Prostate gland (tissue), 2 donors: Measurements from ENCODE around the gene KYAT1. TPM values are rescaled to one million over a fixed set of nuclear protein-coding genes. Genes with fewer than 3 reads are reported as not detected.
A peak's percentile ranks its signal among the peaks of the same experiment; 100 is the strongest.

Source experiments
- DNase-seq: peaks from one replicate; pipeline ENCODE4 v3.0.0-alpha.2; 2019; ENCODE audit warnings: low spot score
- H3K27ac ChIP-seq, 2 donors: fragments of 200-600 bp; sonication (generic); 2 replicates each; pipeline ENCODE4 v1.5.1; 2017 to 2019
- H3K27me3 ChIP-seq: fragments of 200-600 bp; sonication (generic); replicated peaks from 2 replicates; pipeline ENCODE4 v1.5.1; 2019; ENCODE audit not compliant: insufficient read depth
- H3K36me3 ChIP-seq, 2 donors: fragments of 200-600 bp; sonication (generic); 1 replicate in 1 of 2; 2 replicates in 1 of 2; pipeline versions ENCODE4 v1.5.1 to v1.8.1; 2017 to 2019
- H3K4me1 ChIP-seq: fragments of 200-600 bp; sonication (generic); replicated peaks from 2 replicates; pipeline ENCODE4 v1.5.1; 2019
- H3K4me3 ChIP-seq, 2 donors: fragments of 200-600 bp; sonication (generic); 2 replicates each; pipeline ENCODE4 v1.5.1; 2017 to 2019
- H3K9me3 ChIP-seq: fragments of 200-600 bp; sonication (generic); 2 replicates; pipeline ENCODE4 v1.5.1; 2017
- POLR2A ChIP-seq: fragments of 450-650 bp; IDR thresholded peaks from one replicate; pipeline ENCODE4 v1.6.1; 2016; ENCODE audit warnings: antibody characterized with exemption, mild to moderate bottlenecking
- POLR2AphosphoS5 ChIP-seq: sonication (generic); formaldehyde crosslinking; IDR thresholded peaks from one replicate; pipeline ENCODE4 v1.6.1; 2017; ENCODE audit warnings: antibody characterized with exemption
- WGBS: methylation state at CpG from one replicate; pipeline ENCODE4 v1.1.5; 2018; 5-methylcytosine and 5-hydroxymethylcytosine counted together
- intact Hi-C: fragments of 100-400 bp; cut with DNase I; formaldehyde crosslinking; loops from one replicate; pipeline ENCODE4 v1.14.2; 2022
- total RNA-seq, 2 donors: library from RNA; depleted of rRNA; stranded (reverse); fragments of >200 nt; gene quantifications; one replicate each; pipeline ENCODE4 v1.1.0, GENCODE V29; 2016
- TF ChIP-seq, protein P1 (sequence below), 4 experiments: fragments of 200-600 bp in 2 of 4; fragments of 450-650 bp in 2 of 4; sonication (generic) in 2 of 4; IDR thresholded peaks; 1 replicate in 3 of 4; 2 replicates in 1 of 4; pipeline ENCODE4 v1.5.1; 2016 to 2019; ENCODE audit warnings: antibody characterized with exemption in 4 of 4, mild to moderate bottlenecking in 2 of 4, moderate library complexity in 2 of 4

KYAT1 gene
- total RNA-seq, 2 donors from 2014 or later: 13.1 to 24.1 TPM

DNA sequence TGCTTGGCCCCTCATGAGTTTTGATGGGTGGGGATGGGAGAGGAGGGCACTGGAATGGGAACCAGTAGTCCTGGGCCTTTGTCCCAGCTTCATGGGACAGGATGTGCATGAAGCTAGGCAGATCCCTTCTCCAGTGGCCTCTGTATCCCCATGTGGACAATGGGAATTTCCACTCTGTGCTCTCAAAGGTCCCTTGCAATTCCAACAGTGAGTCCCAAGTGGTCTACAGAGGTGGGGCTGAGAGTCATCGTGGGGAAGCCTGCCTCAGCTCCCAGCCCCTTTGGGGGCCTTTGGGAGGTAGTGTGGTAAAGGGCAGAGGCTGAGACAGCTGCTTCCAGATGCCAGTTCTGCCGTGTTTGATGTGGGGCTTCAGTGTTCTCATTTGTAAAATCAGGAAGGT lies 37.2 kb upstream of the KYAT1 start:
- intact Hi-C loops: no loop called here
- peak overlapping the region; percentile 87 to 97 for H3K27ac ChIP-seq

DNA sequence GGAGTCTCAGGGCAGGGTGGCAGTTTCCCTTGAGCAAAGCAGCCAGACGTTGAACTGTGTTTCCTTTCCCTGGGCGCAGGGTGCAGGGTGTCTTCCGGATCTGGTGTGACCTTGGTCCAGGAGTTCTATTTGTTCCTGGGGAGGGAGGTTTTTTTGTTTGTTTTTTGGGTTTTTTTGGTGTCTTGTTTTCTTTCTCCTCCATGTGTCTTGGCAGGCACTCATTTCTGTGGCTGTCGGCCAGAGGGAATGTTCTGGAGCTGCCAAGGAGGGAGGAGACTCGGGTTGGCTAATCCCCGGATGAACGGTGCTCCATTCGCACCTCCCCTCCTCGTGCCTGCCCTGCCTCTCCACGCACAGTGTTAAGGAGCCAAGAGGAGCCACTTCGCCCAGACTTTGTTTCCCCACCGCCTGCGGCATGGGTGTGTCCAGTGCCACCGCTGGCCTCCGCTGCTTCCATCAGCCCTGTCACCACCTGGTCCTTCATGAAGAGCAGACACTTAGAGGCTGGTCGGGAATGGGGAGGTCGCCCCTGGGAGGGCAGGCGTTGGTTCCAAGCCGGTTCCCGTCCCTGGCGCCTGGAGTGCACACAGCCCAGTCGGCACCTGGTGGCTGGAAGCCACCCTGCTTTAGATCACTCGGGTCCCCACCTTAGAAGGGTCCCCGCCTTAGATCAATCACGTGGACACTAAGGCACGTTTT lies 35.5 kb upstream of the KYAT1 start:
- intact Hi-C loops: no loop called here
- H3K27ac ChIP-seq: peak overlapping the region; percentile 87 to 90
- 40% methylated on average over 26 of the region's 26 CpGs for WGBS
- H3K4me1 ChIP-seq: peaks cover 41% of the 10 kb centered on the region
- peak; percentile 34 for TF ChIP-seq POLR2A
- peak; percentile 95 for TF ChIP-seq POLR2AphosphoS5
- TF ChIP-seq, protein P1, sequence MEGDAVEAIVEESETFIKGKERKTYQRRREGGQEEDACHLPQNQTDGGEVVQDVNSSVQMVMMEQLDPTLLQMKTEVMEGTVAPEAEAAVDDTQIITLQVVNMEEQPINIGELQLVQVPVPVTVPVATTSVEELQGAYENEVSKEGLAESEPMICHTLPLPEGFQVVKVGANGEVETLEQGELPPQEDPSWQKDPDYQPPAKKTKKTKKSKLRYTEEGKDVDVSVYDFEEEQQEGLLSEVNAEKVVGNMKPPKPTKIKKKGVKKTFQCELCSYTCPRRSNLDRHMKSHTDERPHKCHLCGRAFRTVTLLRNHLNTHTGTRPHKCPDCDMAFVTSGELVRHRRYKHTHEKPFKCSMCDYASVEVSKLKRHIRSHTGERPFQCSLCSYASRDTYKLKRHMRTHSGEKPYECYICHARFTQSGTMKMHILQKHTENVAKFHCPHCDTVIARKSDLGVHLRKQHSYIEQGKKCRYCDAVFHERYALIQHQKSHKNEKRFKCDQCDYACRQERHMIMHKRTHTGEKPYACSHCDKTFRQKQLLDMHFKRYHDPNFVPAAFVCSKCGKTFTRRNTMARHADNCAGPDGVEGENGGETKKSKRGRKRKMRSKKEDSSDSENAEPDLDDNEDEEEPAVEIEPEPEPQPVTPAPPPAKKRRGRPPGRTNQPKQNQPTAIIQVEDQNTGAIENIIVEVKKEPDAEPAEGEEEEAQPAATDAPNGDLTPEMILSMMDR (IDR thresholded peaks at IDR 0.05): no peak
- no peak overlapping the region for H3K4me3 ChIP-seq
- no peaks in the 10 kb centered on the region for H3K9me3 ChIP-seq
- DNase-seq: peak; percentile 89
- H3K27me3 ChIP-seq: no peaks in the 10 kb centered on the region
- no peaks in the 10 kb centered on the region for H3K36me3 ChIP-seq

More for the DNA sequence above, 37.2 kb upstream of the KYAT1 start:
- Histone ChIP-seq H3K27me3 (no peaks in the 10 kb centered on the region), H3K4me1 (peaks cover 32% of the 10 kb centered on the region), H3K36me3 (no peaks in the 10 kb centered on the region), H3K4me3 (no peak overlapping the region), H3K9me3 (no peaks in the 10 kb centered on the region)
- no peak for DNase-seq
- WGBS: 59% methylated on average over 2 of the region's 2 CpGs
- TF ChIP-seq POLR2A (no peak), POLR2AphosphoS5 (no peak)
- TF ChIP-seq, protein P1 (IDR thresholded peaks at IDR 0.05): no peak

DNA sequence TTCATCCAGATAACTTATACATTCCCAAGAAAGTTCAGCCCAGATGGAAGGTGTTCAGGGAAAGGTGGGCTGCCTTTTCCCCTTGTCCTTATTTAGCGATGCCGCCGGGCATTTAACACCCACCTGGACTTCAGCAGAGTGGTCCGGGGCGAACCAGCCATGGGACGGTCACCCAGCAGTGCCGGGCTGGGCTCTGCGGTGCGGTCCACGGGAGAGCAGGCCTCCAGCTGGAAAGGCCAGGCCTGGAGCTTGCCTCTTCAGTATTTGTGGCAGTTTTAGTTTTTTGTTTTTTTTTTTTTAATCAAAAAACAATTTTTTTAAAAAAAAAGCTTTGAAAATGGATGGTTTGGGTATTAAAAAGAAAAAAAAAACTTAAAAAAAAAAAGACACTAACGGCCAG lies 35.0 kb upstream of the KYAT1 start:
- TF ChIP-seq POLR2A: no peak
- TF ChIP-seq, protein P1 (IDR thresholded peaks at IDR 0.05): no peak
- TF ChIP-seq POLR2AphosphoS5: no peak
- peaks cover 45% of the 10 kb centered on the region for H3K4me1 ChIP-seq
- H3K36me3 ChIP-seq: no peaks in the 10 kb centered on the region
- H3K27me3 ChIP-seq: no peaks in the 10 kb centered on the region
- H3K9me3 ChIP-seq: no peaks in the 10 kb centered on the region
- 73% methylated on average over 11 of the region's 11 CpGs for WGBS
- no peak overlapping the region for H3K4me3 ChIP-seq
- intact Hi-C loops: no loop called here
- no peak for DNase-seq
- H3K27ac ChIP-seq: peak overlapping the region; percentile 87 to 90

DNA sequence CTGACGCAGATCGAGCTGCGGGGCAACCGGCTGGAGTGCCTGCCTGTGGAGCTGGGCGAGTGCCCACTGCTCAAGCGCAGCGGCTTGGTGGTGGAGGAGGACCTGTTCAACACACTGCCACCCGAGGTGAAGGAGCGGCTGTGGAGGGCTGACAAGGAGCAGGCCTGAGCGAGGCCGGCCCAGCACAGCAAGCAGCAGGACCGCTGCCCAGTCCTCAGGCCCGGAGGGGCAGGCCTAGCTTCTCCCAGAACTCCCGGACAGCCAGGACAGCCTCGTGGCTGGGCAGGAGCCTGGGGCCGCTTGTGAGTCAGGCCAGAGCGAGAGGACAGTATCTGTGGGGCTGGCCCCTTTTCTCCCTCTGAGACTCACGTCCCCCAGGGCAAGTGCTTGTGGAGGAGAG lies 34.5 kb upstream of the KYAT1 start:
- peaks cover 46% of the 10 kb centered on the region for H3K4me1 ChIP-seq
- intact Hi-C loops: no loop called here
- H3K27ac ChIP-seq: peak overlapping the region; percentile 87 to 90
- H3K9me3 ChIP-seq: no peaks in the 10 kb centered on the region
- H3K27me3 ChIP-seq: no peaks in the 10 kb centered on the region
- 65% methylated on average over 18 of the region's 18 CpGs for WGBS
- DNase-seq: peak; percentile 42
- H3K36me3 ChIP-seq: no peaks in the 10 kb centered on the region
- H3K4me3 ChIP-seq: no peak overlapping the region
- TF ChIP-seq POLR2A: no peak
- TF ChIP-seq, protein P1 (IDR thresholded peaks at IDR 0.05): no peak
